C4-2B (cell line): ENCODE measurements around the gene KRTAP10-6.

Experiments used
- H3K27ac ChIP-seq: fragments of 450-650 bp; 2 replicates; pipeline ENCODE4 v1.5.1; 2017
- CTCF ChIP-seq: fragments of 450-650 bp; conservative IDR thresholded peaks from 2 replicates; pipeline ENCODE4 v1.5.1; 2017; ENCODE audit warnings: mild to moderate bottlenecking
- ZFX ChIP-seq: fragments of 450-650 bp; IDR thresholded peaks from 2 replicates; pipeline ENCODE4 v1.6.1; 2017

KRTAP10-6 gene

GRCh38 chr21:44574457-44575306, 17.6 kb downstream of the KRTAP10-6 start:
- peak overlapping the region; percentile 31; the same call in 1 of the 2 replicates for H3K27ac ChIP-seq
- TF ChIP-seq CTCF: no peak; the same call in 1 of the 2 replicates
- no peak for TF ChIP-seq ZFX

GRCh38 chr21:44573630-44574456, 18.5 kb downstream of the KRTAP10-6 start, which contains the start of gene KRTAP10-4:
KRTAP10-4 (plus strand) TSS chr21:44573729; CDS start chr21:44573759, 30 bp downstream.
- peak within 1 kb of the TSS; percentile 31; the same call in 1 of the 2 replicates for H3K27ac ChIP-seq

GRCh38 chr21:44572959-44573583, 19.2 kb downstream of the KRTAP10-6 start:
- H3K27ac ChIP-seq: no peak overlapping the region
- TF ChIP-seq CTCF: no peak
- no peak for TF ChIP-seq ZFX

GRCh38 chr21:44571844-44572782, 20.2 kb downstream of the KRTAP10-6 start:
- H3K27ac ChIP-seq: no peak overlapping the region
- TF ChIP-seq CTCF (no peak), ZFX (no peak)

GRCh38 chr21:44571296-44571695, 21.0 kb downstream of the KRTAP10-6 start:
- no peak for TF ChIP-seq ZFX
- TF ChIP-seq CTCF: no peak
- H3K27ac ChIP-seq: no peak overlapping the region

- no peak overlapping the region for H3K27ac ChIP-seq
These were observed 22.3 kb downstream of the KRTAP10-6 start for GRCh38 chr21:44569861-44570517.

More at GRCh38 chr21:44569861-44570517, 22.3 kb downstream of the KRTAP10-6 start:
- no peak for TF ChIP-seq CTCF
- TF ChIP-seq ZFX: no peak
